ENCODE measurements around the gene DPF1.

The DPF1 gene

DNA sequence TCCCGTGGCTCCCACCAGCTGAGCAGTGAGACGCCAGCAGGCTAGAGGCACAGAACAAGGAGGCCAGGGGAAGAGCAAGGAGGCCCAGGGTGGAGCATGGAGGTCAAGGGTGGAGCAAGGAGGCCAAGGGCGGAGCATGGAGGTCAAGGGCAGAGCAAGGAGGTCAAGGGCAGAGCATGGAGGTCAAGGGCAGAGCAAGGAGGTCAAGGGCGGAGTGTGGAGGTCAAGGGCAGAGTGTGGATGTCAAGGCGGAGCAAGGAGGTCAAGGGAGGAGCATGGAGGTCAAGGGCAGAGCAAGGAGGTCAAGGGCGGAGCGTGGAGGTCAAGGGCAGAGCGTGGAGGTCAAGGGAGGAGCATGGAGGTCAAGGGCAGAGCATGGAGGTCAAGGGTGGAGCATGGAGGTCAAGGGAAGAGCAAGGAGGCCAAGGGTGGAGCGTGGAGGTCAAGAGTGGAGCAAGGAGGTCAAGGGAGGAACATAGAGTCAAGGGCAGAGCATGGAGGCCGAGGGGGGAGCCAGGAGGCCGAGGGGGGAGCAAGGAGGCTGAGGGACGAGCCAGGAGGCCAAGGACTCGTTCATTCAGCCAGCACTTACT, 27.7 kb downstream of the DPF1 start:
- no peak for DNase-seq

DNA sequence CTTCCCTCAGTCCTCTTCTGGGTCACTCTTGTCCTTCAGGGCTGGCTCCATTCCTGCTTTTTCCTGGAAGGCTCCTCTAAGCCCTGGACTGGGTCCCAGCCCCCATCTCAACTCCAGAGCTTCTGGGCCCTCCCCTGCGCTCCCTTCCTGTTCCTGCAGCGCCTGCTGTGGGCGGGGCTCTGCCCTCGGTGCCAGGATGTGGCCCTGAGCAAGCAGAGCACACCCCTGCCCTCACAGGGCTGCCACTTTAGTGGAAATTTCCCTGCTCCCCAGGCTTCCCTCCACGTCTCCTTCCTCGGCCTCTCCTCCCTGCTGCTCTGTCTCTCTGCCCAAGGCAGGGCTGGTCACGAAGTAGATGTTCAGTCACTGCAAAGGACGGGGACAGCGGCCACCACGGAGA, 28.8 kb downstream of the DPF1 start:
- DNase-seq = no peak

DNA sequence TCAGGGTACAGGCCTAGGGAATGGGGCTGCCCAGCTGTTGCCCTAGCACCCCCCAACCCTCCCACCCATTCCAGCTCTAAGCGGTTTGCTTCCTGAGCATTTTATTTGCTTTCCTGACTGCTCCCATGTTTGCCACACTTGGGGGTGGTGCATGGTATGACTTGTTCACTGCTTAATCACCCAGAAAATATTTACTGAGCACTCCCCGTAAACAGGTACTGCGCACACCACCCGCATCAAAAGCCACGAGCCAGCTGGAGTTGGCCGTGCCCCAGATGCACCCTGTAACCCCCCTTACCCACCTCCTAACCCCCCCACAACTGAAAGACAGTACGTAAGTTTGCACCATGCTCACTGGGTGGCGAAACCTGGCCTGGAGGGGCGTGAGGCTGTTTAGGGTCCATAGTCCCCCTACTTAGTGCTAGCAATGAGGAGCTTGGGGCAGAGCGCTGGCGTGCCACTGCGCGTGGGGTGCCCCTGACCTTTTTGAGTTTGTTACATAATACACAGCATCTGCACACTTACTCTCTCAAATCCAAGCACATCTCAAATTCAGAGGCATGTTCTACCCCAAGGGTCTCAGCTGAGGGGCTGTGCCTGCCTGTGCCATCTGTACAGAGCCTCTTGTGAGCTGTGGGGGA, 29.8 kb downstream of the DPF1 start:
- DNase-seq = no peak

DNA sequence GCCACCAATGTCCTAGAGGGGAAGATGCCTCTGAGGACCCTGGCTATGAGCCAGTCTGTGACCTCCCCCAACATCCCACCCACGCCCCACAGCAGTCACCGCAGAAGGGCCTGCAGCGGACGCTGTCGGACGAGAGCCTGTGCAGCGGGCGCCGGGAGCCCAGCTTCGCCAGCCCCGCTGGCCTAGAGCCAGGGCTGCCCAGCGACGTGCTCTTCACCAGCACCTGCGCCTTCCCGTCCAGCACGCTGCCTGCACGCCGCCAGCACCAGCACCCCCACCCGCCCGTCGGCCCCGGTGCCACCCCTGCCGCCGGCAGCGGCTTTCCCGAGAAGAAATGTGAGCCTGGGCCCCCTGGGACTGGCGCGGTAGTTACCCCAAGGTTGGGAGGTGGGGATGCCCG, 30.6 kb downstream of the DPF1 start:
- no peak for DNase-seq

DNA sequence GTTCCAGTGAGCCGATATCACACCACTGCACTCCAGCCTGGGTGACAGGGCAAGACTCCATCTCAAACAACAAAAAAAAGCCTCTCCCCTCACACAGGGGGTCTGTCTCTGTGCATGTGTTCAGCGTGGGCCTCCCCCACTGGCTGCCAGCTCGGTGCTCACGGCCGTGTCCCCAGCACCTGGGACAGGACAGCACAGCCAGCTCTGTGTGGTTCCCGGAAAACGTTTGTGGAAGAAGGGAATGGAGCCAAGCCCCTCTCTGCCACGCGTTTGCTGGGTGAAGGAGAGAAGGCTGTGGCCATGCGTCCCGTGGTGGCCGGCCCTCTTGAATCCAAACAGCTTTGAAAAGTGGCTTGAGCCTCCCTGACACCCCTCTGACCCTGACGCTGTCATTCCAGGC, 32.3 kb downstream of the DPF1 start:
- DNase-seq = no peak

DNA sequence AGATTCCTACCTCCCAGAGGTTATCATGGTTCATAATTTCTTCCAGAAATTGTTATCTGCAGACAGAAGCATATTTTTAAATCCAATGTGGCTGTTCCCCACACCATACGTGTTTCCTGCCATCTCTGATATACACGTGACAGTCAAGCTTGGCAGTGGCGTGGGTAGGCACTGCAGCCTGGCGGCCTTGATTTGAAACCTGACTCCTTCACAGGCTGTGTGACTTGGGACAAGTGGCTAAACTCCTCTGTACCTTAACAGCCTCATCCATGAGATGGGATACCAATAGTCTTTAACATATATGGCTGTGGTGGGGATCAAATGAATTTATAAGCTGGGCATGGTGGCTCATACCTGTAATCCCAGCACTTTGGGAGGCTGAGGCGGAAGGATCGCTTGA, 33.2 kb downstream of the DPF1 start:
- no peak for DNase-seq

DNA sequence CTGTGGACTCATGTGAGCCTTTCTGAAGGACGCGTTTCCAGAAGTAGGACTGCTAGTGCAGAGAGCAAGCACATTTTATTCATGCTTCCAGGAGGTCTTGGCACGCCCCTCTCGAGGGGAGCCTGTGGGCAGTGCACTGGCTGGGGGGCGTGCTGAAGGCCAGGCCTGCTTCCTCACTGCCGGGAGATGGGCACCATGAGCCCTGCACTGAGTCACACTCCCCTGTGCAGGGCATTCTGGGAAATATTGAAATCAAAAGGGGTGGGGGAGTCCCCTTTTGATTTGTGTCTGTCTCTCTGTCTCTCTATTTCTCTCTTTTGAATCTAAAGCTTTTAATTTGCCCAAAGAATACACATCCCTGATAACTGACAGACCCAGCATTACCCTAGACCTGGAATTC, 34.0 kb downstream of the DPF1 start:
- no peak for DNase-seq

DNA sequence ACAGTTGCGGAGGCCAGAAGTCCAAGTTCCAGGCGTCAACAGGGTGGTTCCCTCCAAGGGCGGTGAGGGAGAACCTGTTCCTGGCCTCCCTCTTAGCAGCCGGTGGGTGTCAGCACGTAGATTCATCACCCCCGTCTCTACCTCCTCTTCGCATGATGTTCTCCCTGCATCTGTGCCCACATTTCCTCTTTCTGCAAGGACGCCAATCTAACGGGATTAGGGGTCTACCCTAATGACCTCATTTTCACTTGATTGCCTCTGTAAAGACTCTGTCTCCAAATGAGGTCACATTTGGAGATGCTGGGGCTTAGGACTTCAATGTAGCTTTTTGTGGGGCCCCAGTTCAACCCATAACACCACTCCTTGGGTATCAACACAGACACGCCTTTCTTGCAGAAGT, 38.5 kb downstream of the DPF1 start:
- DNase-seq = no peak

DNA sequence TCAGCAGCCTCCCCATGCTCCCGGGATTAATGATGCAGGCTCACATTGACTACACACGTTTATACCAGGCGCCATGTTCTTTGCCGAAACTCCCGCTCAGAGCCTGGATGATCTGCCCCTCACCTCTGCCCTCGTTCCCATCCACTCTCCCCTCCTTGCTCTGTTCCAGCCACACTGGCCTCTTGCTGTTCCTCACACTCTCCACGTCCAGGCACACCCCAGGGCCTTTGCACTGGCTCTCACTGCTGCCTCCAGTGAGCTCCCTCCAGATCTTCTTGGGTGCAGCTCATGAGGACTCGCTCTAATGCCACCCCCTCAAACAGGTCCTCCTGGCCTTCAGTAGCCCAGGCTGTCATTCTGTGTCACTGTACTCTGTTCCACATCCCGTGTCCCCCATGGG, 39.2 kb downstream of the DPF1 start:
- no peak for DNase-seq

DNA sequence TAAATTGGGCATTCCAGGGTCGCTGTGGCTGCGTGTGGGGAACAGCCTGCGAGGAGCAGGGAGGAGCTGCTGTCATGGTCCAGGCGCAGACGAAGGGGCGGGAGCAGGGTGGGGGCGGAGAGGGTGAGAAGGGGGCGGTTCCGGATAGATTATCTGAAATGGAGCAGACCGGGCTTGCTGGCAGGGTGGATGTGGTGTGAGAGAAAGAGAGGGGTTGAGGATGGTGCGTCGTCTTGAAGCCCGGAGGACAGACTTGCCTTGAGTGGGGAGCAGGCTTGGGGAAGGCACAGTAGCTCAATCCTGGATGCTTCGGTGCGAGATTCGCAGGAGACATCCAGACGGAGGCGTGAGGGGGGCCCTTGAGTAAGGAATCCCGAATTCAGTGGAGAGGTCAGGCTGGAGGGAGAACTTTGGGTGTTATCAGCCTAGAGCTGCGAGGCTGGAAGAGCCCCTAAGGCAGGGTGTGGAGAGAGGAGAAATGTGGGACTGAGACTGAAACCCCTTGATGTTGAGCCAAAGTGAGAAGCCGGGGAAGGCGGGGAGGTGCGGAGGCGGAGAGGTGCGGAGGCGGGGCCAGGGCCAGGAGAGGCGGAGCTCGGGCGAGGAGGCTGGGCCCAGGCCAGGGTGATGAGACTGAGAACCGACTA, 40.6 kb downstream of the DPF1 start:
- no peak for DNase-seq

DNA sequence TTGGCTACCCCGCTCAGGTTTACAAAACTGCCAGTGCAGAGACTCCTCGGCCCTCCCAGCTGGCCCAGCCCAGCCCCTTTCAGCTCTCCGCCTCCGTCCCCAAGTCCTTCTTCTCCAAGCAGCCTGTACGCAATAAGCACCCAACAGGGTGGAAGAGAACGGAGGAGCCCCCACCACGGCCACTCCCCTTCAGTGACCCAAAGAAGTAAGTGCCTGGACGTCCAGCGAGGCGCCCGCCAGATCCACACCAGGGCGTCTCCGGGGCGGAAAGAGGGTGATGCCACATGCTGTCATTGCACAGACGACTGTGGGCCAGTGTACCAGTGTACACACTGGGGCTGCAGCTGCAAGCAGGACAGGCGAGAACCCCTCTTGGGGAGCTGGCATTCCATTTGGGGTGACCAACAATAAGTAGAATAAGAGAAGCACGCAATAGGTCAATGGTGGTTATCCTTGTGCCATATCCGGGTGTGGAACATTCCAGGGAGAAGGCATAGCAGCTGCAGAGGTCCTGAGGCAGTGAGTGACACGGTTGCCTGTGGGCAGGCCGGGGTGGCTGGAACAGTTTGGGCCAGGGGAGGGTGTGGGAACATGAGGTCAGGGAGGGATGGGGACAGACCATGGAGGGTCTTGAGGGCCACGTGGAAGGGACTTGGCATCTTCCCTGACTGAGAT, 41.3 kb downstream of the DPF1 start:
- DNase-seq = no peak

DNA sequence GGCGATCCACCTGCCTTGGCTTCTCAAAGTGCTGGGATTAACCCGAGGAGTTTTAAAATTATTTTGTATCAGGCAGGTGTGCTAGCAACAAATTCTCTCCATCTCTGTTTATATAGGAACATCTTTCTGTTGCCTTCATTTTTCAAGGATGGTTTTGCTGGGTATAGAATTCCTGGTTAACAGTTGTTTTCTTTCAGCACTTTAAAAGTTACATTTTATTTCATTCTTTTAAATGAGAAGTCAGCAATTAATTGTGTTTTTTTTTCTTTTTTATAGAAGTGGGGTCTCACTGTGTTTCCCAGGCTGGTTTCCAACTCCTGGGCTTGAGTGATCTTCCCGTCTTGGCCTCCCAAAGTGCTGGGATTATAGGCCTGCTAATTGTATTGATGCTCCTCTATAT, 44.0 kb downstream of the DPF1 start:
- DNase-seq = no peak

DNA sequence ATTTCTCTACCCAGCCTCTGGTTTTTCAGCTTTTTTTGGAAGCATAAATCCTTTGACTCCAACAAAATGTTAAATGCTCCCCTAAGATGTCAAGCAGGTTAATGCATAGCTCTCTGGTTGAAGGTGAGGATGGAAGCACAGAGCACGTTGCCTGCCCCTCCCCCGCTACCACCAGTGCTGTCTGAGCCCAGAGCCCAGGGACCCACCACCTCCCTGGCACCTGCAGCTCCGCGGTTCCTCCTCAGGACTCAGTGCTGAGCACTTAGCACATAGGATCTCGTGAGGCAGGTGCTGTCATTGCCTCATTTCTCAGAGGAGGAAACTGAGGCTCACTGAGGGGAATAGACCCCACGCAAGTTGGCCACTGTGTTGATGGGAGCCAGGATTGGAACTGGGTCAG, 48.6 kb downstream of the DPF1 start:
- DNase-seq = no peak

DNA sequence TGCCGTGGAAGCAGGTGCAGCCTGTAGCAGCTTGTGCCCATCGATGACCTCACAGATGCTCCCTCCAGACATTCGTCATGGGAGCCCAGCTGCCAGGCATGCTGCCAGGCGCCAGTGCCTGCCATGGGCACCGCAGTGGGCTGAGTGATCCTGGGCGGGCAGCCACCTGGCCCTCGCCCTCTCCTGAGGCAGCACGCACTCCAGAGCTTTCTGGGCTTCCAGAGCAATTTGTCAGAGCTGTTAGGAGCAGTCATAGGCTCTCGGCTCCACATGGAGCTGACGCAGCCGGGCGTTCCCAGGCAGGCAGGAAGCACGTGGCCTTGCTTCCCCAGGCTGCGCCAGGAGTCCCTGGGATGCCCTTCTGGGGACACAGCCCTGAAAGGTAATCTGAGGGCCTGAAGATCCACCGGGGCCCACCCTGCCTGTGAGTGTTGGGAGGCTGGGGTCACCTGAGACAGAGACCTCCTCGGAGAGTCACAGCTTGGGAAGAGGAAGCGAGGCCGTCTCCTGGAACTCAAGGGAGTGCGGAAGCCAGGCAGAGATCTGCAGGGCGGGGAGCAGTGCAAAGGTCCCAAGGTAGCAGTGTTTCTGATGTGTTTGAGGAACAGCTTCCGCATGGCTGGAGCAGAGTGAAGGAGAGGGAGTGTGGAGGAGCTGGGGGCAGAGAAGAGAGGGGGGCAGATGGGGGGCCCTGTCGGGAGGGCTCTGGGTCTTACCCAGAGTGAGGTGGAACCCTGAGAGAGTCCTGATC, 50.6 kb downstream of the DPF1 start:
- no peak for DNase-seq

DNA sequence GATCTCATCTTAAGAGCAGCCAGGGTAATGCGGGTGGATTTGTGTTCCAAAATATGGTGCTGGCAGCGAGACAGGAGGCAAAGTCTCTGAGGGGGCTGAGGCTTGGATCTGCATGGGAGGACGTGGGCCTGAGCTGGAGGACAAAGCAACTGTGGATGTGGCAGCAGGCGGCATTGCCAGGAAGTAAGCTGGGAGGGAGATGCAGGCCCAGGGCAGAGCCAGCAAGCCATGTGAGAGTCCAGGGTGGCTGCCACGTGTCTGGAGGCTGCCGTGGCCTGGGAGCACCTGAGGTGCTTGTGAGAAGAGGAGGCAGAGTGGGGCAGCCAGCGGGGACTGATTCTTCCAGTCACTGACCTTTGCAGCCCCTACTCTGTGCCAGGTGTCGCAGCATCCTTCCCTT, 52.0 kb downstream of the DPF1 start:
- no peak for DNase-seq

DNA sequence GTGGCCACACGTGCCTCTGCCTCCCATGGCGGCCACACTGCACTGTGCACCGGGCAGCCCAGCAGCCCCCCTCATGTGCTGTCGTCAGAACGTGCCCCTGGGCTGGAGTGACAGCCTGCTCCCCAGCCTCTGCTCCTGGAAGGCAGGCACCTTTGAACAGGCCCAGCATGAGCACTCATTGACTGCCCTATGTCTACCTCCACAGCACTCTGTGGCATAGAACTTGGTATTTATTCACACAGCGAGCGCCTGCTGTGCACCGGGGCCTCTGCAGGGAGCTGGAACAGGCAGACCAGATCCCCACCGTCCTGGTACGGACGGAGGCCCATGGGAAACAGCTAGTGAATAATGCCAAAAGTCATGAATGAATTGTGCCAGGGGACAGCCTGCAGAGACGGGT, 53.7 kb downstream of the DPF1 start:
- no peak for DNase-seq

DNA sequence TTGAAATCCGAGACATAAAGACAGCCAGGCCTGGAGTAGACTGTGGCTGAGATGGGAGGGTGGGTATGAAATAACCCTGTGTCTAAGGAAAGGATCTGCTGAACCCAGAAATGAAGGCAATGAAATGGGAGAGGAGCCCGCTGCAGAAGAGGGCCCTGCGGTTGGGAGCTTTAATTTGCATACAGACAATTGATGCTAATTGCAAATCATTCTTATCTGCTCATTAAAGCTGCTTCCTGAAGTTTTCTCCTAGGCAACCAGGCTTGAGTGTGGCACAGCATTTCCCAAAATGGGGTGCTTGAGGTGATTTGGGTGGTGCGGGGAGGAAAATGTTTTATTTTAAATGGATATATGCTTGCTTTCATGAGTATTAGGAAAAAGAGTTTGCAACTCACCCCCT, 55.4 kb downstream of the DPF1 start:
- DNase-seq = no peak

DNA sequence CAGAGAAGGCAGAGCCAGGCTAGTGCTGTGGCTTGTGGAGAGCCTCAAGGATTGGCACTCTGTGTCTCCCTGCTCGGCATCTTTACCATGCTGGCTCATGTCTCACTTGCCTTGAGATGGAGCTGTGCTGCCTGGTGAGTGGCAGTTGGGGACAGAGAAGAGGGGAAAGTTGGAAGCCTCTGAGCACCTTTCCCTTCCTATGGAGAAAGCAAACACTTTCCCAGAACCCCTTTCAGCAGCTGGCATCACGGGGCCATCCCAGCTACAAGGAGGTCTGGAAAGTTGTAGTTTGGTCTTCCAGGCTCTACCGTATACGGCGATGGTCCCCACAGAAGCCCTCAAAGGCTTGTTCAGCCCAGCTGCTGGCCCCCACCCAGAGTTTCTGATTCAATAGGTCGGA, 58.7 kb downstream of the DPF1 start:
- no peak for DNase-seq

DNA sequence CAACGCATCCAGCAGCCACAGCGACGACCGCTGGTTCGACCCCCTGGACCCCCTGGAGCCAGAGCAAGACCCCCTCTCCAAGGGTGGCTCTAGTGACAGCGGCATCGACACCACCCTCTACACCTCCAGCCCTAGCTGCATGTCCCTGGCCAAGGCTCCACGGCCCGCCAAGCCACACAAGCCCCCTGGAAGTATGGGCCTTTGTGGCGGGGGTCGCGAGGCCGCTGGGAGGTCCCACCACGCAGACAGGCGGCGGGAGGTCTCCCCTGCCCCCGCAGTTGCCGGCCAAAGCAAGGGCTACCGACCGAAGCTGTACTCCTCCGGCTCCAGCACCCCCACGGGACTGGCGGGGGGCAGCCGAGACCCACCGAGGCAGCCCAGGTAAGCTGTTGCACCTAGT, 59.5 kb downstream of the DPF1 start:
- DNase-seq = no peak

DNA sequence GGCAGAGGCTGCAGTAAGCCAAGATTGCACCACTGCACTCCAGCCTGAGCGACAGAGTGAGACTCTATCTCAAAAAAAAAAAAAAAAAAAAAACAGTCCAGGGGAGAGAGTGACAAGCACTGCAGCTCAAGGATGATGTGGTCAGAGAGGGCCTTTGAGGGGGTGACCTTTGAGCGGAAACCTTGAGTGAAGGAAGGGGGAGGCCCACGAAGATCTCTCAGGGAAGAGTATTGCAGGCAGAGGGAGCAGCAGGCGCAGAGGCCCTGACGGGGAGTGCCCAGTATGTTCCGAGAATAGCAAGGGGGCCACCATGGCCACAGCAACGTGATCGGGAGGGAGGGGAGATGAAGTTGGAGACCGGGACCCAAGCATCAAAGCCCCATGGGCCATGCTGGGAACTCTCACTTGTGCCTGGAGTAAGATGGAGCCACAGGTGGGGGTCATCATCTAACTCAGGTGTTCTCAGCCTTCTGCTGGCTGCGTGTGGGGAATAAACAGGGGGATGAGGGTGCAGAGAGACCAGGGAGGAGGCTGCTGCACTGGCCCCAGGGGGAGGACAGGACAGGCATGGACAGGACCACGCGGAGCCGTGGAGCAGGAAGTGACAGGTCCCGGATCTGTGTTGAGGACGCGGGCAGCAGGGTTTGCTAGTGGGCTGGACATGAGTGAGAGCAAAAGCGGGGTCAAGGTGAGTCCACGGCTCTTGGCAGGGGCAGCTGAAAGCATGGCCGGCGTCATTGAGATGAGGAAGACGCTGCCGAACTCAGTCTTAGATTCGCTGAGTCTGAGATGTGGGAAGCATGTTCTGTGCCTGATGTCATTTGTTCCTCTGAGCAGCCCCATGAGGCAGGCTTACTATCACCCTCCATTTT, 60.4 kb downstream of the DPF1 start:
- DNase-seq = no peak

DNA sequence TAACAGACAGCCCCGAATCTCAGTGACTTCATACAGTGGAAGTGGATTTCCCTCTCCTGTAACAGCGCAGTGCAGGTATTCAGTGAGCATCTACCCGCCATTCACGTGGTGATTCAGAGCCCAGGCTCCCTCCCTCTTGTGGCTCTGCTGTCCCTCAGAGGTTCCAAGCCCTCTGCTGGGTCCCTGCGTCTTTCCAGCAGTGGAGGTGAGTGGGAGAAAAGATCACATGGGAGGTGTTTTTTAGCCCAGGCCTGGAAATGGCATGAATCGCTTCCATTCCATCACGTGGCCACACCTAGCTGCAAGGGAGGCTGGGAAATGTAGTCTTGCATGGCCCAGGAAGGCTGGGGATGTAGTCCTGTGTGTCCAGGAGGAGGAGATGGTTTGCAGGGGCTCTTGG, 61.4 kb downstream of the DPF1 start:
- DNase-seq = no peak

DNA sequence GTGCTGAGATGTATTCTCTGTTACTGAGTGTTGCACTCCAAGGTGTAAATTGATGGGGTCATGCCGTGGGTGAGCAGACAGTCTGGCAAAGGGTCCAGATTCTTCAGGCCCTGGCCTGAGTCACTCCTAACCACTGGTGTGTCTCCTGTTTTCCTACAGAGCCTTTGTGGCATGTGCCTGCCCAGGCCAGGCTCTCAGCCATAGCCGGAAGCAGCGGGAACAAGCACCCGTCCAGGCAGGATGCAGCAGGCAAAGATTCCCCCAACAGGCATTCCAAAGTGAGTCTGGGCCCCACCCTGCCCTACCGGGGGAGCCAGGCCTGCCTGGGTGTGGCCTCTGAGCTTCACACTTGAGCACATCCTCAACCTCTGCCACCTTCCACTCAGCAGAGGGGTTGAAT, 61.9 kb downstream of the DPF1 start:
- no peak for DNase-seq

Data from T-helper 1 cell (primary cell).